ENCODE results near the gene TWSG1.
"Not testable (repeated sequence)": the region's sequence is repeated elsewhere in the genome, so short reads cannot be mapped to it uniquely, and the experiment has no call there.

DNA sequence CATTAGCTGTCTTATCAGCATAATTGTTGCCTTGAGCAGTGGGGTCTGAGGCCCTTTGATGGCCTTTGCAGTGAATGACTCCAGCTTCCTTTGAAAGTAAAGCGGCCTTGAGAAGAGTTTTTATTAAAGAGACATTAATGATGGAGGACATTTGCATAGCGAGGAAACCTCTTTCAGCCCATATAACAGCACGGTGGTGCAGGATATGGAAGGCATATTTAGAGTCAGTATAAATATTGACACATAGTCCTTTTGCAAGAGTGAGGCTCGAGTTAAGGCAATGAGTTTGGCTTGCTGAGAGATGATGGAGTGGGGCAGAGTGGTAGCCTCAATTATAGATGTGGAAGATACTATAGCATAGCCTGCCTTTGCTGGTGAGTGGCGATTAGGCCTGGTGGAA lies 89.7 kb downstream of the TWSG1 start:
- TF ChIP-seq CTCF, POLR2AphosphoS5 (IDR thresholded peaks at IDR 0.05): not testable (repeated sequence)
